AG20443 (cell line): Measurements from ENCODE around the gene GSKIP.
"Not testable (repeated sequence)": the region's sequence is repeated elsewhere in the genome, so short reads cannot be mapped to it uniquely, and the experiment has no call there.

ENCODE experiments used
- DNase-seq: peaks from one replicate; pipeline ENCODE4 v3.0.0; 2012; ENCODE audit warnings: low spot score, mixed read lengths

Gene GSKIP, protein sequence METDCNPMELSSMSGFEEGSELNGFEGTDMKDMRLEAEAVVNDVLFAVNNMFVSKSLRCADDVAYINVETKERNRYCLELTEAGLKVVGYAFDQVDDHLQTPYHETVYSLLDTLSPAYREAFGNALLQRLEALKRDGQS

DNA sequence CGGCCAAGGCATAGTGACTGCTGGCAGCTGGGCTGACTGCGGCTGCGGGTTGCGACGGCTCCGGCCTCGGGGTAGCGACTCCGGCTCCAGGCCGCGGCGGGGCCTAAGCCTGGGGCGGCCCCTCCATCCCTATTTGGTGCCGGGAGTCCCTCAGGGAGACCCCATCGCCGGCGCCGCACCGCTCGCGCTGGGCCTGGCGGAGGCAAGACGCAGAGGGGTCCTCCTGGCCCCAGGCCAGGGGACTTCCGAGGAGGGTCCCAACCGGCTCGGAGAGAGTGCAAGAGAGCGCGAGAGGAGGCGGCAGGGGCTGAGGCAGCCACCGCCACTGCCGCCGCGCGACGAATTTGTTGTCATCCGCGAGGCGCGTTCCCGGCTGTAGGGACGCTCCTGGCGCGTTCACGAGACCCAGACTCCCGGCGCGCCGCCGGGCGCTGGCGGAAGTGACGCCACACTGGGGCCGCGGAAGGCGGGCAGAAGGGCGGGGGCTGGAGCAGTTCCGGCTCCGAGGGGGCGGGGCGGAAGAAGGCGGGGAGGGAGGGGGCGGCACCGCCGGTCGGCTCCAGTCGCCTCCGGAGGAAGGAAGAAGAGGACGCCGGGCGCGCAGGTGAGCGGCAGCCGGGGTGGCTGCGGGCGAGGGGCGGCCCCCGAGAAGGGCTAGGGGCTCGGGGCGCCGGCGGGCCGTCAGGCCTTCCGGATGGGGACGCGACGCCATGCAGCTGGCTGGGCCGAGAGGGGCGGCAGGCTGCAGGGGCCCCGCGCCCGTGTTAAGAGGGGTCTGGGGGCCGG lies at the start of gene GSKIP, which contains the start of gene ATG2B:
Gene GSKIP (plus strand): TSS at position 562 of the 786 bp plus-strand sequence. CDS start 18,722 bp downstream, outside the sequence.
Gene ATG2B (minus strand): TSS at position 377 of the 786 bp plus-strand sequence. CDS start 365 bp downstream, at position 12.
- DNase-seq: peak; percentile 98

DNA sequence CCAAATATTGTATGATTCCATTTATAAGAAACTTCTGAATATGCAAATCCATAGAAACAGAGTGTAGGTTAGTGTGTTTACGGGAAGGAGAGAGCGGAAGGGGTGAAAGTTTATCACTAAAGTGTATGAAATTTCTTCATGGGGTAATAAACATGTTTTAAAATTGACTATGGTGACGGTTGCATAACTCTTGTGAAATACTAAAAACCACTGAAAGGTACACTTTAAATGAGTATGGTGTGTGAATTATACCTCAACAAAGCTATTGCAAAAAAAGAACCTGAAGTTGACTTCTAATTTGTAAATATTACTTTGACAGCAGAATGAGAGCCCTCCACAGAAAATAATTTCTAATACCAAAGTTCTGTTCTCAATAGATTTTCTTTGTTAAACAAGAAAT lies 47.2 kb upstream of the GSKIP start:
- no peak for DNase-seq

DNA sequence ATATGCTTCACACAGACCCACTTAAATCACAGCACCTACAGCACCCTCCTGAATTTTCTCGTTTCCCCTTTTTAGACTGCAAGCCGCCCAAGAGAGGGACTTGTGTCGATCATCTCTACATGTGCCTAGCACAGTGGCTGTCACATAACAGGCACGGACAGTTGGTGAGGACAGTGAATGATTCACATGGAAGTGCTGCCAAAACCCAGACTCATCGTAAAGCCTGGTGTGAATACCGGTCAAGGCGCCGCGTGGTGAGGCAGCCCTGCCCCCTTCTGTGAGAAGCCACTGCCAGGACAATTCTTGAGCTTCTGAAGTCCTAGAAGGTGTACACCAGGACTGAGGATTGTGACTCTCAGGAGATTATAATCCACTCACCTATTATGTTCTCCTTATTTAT lies 44.5 kb upstream of the GSKIP start:
- no peak for DNase-seq

DNA sequence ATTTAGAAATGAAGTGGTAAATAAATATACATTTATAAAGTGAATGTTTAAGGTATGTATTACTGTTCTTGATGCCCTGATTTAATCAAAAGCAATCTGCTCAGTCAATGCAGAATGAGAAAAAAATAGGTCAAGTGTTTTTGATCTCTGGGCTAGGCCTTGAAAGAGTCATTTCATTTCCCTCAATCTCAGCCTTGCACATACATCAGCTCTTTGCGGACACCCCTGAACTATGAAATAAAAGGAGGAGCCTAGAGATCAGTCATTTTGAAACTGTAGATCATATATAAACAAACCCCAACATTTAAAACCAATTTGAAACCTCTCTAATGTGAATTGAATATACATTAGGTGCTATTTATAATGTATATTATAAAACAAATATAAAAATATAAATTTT lies 42.7 kb upstream of the GSKIP start:
- no peak for DNase-seq

DNA sequence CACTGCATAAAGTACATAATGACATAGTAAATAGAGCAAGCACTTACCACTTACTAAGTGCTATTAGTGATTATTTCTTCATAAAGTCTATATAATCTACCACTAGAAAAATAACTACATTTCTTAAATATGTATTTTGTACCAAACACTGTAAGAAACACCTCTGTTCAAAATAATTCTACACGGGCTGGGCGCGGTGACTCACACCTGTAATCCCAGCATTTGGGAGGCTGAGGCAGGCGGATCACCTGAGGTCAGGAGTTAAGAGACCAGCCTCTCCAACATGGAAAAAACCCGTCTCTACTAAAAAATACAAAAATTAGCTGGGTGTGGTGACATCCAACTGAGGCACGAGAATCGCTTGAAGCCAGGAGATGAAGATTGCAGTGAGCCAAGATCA lies 39.1 kb upstream of the GSKIP start:
- no peak for DNase-seq

DNA sequence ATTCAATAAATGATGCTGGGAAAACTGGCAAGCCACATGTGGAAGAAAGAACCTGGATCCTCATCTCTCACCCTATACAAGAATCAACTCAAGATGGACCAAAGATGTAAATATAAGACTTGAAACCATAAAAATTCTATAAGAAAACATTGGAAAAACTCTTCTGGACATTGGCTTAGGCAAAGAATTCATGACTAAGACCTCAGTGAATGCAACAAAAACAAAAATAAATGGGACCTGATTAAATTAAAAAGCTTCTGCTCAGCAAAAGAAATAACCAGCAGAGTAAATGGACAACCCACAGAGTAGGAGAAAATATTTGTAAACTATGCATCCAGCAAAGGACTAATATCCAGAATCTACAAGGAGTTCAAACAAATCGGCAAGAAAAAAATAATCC lies 24.8 kb upstream of the GSKIP start:
- no peak for DNase-seq

DNA sequence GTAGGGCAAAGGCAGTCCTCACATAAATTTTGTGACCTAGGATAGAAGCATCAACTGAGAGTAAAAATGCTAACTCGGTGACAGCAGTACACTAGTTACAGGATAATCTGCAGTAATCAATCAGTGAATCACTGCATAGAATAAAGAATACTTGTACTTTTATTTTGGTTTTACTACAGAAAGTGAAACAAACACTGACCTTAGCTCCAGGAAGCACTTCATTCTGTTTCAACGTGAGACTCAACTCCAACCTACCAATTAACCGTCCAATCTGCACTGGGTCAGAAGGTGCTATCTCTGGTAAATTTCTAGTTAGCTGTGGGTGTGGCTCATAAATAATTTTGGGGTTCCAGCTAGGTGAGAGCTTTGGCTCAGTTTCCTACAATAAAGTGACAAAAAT lies 22.0 kb upstream of the GSKIP start:
- no peak for DNase-seq

DNA sequence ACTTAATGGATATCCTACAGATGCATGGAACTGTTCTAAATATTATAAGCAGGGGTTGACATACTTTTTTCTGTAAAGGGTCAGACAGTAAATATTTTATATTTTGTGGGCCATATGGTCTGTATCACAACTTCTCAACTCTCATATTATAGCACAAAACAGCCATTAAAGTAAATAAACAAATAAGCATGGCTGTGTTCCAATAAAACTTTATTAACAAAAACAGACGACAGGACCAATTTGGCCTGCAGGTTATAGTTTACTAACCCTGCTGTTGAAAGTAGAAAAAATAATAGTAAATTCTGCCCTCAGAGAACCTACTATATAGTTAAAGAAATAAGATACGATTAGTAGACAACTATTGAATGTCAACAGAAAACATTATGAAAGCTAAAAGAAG lies 17.7 kb upstream of the GSKIP start:
- no peak for DNase-seq

DNA sequence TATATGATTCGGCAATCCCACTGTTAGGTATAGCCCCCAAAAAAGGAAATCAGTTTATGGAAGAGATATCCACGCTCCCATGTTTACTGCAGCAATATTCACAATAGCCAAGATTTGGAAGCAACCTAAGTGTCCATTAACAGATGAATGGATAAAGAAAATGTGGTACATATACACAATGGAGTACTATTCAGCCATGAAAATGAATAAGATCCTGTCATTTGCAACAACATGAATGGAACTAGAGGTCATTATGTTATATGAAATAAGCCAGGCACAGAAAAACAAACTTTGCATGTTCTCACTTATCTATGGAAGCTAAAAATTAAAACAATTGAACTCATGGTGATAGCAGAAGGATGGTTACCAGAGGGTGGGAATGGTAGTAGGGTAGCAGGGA lies 15.4 kb upstream of the GSKIP start:
- DNase-seq: not testable (repeated sequence)

DNA sequence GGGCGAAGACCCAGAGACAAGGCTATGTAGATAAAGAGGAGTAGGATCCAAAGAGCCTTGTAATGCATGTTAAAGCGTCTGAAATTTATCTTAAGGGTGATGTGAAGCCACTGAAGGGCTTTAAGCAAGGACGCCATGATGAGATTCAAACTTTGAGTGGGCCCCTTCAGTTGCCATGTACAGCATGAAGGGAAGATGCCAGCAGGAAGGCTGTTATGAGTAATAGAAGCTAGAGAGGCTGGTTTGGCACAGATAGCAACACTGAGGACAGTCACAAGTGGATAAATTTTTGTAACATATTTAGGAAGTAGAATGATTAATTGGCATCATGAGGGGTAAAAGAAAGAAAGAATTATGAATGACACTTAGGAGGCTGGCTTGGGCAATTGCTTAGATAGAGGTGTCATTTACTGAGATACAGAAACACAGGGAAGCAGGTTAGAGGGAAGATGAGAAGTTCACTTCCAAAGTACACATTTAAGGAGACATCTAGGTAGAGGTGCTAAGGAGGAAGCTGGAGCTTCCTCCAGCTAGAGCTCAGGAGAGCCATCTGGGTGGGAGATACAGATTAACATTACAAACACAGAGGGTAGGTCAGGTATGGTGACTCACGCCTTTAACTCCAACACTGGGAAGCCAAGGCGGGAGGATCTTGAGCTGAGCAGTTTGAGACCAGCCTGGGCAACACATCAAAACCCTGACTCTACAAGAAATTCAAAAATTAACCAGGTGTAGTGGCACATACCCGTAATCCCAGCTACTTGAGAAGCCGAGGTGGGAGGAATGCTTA lies 13.8 kb upstream of the GSKIP start:
- peak; percentile 32 for DNase-seq

DNA sequence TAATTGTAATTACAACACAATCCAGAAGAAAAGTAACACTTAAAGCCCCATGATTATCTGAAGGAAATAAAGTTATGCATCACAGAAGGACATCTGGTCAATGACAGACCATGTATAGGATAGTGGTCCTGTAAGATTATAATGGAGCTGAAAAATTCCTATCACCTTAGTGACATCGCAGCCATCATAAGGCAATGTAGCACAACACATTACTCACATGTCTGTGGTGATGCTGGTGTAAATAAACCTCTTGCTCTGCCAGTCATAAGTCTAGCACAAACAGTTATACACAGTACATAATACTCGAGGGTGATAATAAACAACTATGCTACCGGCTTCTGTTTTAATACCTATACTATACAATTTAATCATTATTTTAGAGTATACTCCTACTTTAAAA lies 11.3 kb upstream of the GSKIP start:
- no peak for DNase-seq

DNA sequence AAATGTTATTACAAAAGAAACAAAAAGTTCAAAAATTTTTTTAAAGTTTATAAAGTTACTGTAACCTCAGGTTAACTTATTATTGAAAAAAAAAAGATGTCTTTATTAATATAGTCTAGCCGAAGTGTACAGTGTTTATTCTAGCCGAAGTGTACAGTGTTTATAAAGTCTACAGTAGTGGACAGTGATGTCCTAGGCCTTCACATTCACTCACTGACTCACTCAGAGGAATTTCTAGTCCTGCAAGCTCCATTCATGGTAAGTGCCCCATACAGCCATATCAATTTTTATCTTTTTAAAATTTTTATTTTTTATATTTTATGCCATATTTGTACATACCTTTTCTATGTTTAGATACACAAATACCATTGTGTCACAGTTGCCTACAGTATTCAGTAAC lies 10.6 kb upstream of the GSKIP start:
- no peak for DNase-seq

DNA sequence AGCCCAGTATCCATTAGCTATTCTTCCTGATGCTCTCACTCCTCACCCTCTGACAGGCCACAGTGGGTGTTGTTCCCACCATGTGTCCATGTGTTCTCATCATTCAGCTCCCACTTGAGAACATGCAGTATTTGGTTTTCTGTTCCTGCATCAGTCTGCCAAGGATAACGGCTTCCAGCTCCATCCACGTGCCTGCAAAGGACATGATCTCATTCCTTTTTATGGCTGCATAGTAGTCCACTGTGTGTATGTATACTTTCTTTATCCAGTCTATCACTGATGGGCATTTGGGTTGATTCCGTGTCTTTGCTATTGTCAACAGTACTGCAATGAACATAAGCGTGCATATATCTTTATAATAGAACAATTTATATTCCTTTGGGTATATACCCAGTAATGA lies 9.1 kb upstream of the GSKIP start:
- no peak for DNase-seq

DNA sequence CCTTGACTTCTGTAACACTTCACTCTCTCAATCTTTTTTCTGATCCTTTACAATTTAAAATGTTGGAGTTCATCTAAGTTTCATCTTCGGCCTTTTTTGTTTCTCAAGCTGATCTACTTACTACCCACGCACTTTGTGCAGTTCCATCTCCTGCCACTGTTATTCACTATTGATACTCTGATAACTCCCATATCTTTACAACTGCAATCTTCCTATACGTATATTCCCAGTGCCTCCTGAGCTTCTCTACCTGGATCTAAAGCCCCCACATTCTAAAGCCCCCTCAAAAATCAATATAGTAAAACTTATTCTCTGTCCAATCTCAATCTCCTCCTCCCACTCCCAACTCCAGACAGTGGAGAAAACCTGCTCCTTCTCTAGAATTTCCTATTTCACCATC lies 6.1 kb upstream of the GSKIP start:
- DNase-seq: no peak

DNA sequence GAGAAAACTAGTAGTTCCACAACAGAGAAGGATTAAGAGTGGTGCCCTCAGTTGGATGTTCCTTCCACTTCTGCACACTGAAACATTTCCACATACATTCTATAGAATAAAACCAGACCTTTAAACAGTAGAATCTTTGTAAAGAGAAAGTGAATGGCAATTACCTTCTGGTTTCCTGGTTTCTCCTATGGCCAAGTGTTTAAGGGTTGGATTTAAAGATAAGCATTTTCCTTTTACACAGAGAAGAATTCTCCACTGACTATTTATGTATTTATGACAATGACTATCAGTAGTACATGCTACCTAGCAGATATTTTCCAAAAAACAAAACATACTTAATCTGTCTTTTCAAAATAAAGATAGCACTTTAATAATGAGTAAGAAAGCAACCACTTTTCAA lies 3.4 kb upstream of the GSKIP start:
- DNase-seq: no peak

DNA sequence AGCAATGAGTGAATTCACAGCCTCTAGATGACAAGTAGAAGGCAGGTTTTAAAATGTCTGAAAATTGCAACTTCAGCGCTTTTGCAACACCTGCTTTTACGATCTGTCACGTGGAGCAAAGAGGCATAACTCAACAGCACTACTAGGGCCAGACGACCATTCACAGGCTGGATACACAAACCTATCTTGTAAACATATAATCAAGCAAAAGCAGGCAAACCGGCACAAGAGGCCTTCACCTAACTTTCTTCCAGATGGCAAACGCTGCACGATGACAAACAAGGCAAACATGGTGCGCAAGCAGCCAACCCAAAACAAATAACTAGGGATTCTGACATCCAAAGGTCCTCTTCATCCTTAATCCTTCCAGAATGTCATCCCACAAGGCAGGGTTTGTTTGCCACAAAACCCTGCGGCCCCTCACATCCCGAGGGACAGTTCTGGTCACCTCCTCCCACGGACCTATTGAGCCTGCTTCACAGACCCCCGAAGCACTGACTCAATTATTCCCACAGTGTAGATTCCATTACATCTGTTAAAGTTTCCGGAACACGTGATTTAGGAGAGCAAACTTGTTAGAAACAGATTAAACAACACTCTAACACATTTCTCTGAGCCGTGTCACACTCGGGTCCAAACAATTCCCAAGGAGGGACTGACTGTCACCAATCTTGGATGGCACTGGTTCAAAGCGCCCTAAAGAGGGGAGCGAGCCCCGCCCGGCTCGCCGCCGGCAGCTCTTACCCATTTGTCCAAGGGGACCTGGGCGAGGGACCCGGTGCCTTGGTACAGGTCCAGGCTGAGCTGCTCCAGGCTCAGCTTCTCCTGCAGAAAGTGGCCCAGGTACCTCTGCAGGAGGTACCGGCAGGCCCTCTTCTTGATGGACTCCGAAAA lies 1.0 kb upstream of the GSKIP start:
- peak; percentile 21 for DNase-seq

DNA sequence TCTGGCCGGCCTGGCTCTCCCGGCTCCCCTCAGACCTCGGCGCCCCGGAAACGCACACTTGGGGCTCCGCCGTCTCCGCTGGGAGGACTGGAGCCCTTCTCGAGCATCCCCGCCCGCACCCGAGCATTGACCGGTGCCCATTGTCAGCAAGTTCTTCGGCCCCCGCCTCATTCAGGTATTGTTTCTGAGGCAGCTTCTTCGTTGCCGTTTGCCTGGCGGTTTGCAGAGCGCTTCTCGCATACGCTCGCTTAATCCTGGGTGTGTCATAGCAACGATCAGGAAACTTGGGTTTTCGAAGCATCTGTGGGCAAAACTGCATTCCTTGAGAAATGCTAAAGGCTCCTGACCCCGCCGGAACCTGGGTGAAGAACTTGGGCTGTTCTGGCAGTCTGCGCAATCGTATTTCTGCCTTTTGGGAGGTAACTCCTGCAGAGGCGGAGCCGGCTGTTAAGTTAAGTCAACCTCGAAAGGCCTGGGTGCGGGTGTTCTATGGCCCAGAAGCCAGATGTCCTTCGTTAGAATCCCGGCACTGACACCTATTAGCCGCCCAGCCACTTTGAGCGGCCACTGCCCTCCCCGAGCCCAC lies 518 bp downstream of the GSKIP start:
- DNase-seq: peak; percentile 55

DNA sequence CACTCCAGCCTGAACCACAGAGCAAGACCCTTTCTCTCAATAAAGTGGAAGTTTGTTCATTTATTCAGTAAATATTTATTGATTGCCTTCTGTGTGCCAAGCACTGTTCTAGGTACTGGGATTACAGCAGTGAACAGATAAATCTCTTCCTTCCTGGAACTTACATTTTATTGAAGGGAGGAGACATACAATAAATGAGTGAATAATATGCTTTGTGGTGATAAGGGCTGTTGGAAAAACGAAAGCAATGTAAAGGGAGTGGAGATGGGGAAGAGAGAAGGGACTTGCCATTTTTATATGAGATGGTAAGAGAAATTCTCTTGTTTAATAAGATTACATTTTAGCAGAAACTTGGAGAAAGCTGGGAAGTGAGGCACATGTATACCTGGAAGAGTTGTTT lies 1.6 kb downstream of the GSKIP start:
- DNase-seq: no peak

DNA sequence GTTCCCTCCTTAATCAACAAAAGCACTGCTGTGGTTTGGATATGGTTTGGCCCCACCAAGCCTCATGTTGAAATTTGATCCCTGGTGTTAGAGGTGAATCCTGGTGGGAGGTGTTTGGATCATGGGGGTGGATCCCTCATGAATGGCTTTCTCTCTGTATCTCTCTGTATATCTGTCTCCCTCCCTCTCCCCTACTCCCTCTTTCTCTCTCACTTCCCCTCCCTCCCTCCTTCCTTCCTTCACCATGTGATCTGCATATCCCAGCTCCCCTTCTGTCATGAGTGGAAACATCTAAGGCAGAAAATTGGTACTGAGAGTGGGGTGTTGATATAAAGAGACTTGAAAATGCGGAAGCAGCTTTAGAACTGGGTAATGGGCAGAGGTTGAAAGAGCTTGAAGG lies 5.2 kb downstream of the GSKIP start:
- no peak for DNase-seq

DNA sequence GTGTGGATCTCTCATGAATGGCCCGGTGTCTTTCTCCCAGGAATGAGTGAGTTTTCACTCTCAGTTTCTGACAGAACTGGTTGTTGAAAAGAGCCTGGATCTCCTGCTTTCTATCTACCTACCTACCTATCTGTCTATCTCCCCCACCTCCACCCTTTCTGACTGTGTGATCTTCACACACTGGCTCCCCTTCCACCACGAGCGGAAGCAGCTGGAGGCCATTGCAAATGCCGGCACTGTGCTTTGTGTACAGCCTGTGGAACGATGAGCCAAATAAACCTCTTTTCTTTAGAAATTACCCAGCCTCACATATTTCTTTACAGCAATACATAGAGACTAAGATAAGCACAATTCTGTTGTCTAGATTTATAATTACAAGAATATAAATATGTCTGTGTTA lies 7.2 kb downstream of the GSKIP start:
- DNase-seq: no peak

DNA sequence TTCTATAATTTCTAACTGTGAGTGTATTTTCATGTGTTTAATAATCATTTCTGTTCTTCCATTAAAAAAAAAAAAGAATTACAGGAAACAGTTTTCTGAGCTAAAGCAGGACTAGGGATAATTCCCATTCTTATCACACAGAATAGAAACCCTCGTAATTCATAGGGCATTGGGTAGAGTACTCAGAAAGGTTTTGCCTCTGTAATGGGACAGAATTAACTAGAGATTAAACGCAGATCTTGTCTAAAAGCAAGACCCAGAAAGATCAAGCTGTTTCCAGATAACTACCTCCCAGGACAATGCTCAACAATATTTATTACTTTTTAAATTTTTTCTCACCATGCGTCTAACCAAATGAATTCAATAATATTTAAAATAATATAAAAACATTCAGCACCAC lies 10.2 kb downstream of the GSKIP start:
- DNase-seq: no peak

DNA sequence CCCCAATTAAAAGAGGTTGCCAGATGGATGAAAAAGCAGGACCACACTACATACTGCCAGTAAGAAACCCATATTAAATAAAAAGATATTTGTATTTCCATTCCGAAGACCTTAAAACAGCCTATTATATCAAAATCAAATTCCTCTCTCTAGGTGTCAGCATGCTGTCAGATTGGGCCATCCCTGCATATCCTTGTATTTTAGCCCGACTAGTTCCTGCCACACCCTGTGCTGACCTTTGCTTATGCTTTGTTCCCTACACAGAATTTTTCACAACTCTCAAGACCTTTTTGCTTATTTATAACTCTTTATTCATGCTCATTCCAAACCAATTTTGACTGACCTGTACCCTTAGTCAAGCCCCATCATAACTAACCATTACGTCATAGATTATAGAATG lies 12.8 kb downstream of the GSKIP start:
- no peak for DNase-seq
